Trophoblast cell (in vitro differentiated cells and primary cell): ENCODE data around the gene ELOVL7.

Experiments
- DNase-seq, 2 donors: peaks; one replicate each; pipeline ENCODE4 v3.0.0-alpha.2; 2016
- H2AFZ ChIP-seq: 2 replicates; pipeline ENCODE4 v1.6.1; 2013; ENCODE audit warnings: low read length, moderate library complexity, mild to moderate bottlenecking; ENCODE audit not compliant: insufficient read depth, poor library complexity
- H2AK5ac ChIP-seq: 2 replicates; pipeline ENCODE4 v1.6.1; 2013; ENCODE audit warnings: mild to moderate bottlenecking, low read length
- H2BK120ac ChIP-seq: 2 replicates; pipeline ENCODE4 v1.6.1; 2013; ENCODE audit warnings: low read length, mild to moderate bottlenecking, moderate library complexity; ENCODE audit not compliant: insufficient read depth, poor library complexity
- H2BK12ac ChIP-seq: 2 replicates; pipeline ENCODE4 v1.6.1; 2013; ENCODE audit warnings: mild to moderate bottlenecking, low read length, moderate library complexity
- H2BK5ac ChIP-seq: 2 replicates; pipeline ENCODE4 v1.6.1; 2013; ENCODE audit warnings: low read length, low read depth, moderate library complexity, mild to moderate bottlenecking; ENCODE audit not compliant: poor library complexity
- H3K14ac ChIP-seq: 2 replicates; pipeline ENCODE4 v1.6.1; 2013; ENCODE audit warnings: mild to moderate bottlenecking, low read length
- H3K18ac ChIP-seq: 2 replicates; pipeline ENCODE4 v1.6.1; 2013; ENCODE audit warnings: mild to moderate bottlenecking, low read length
- H3K23ac ChIP-seq: 2 replicates; pipeline ENCODE4 v1.6.1; 2013; ENCODE audit warnings: low read length
- H3K27ac ChIP-seq: 2 replicates; pipeline ENCODE4 v1.5.1; 2013; ENCODE audit warnings: low read depth, mild to moderate bottlenecking, inconsistent platforms, low read length, moderate library complexity
- H3K27me3 ChIP-seq: 2 replicates; pipeline ENCODE4 v1.6.1; 2013; ENCODE audit warnings: inconsistent platforms, mild to moderate bottlenecking, low read length, moderate library complexity; ENCODE audit not compliant: insufficient read depth
- H3K36me3 ChIP-seq, 2 experiments: 1 replicate in 1 of 2; 2 replicates in 1 of 2; pipeline ENCODE4 v1.6.1; 2013; ENCODE audit warnings: low read length in 2 of 2, mild to moderate bottlenecking in 2 of 2, moderate library complexity in 1 of 2; ENCODE audit not compliant: insufficient read depth in 2 of 2, control insufficient read depth in 1 of 2
- H3K4ac ChIP-seq: 2 replicates; pipeline ENCODE4 v1.6.1; 2013; ENCODE audit warnings: low read depth, mild to moderate bottlenecking, low read length, moderate library complexity
- H3K4me1 ChIP-seq, 2 experiments: 1 replicate in 1 of 2; 2 replicates in 1 of 2; pipeline ENCODE4 v1.6.1; 2013; ENCODE audit warnings: low read length in 2 of 2, mild to moderate bottlenecking in 2 of 2, moderate library complexity in 1 of 2; ENCODE audit not compliant: insufficient read depth in 2 of 2, control insufficient read depth in 1 of 2
- H3K4me2 ChIP-seq: 2 replicates; pipeline ENCODE4 v1.6.1; 2013; ENCODE audit warnings: inconsistent platforms, mild to moderate bottlenecking, low read length, moderate library complexity
- H3K4me3 ChIP-seq: 2 replicates; pipeline ENCODE4 v1.5.1; 2013; ENCODE audit warnings: mild to moderate bottlenecking, low read depth, low read length, inconsistent platforms
- H3K79me1 ChIP-seq: one replicate; pipeline ENCODE4 v1.6.1; 2013; ENCODE audit warnings: low read length
- H3K79me2 ChIP-seq: 2 replicates; pipeline ENCODE4 v1.6.1; 2013; ENCODE audit warnings: low read length, mild to moderate bottlenecking; ENCODE audit not compliant: control insufficient read depth, insufficient read depth, poor library complexity
- H3K9ac ChIP-seq: 2 replicates; pipeline ENCODE4 v1.6.1; 2013; ENCODE audit warnings: mild to moderate bottlenecking, low read length
- H3K9me3 ChIP-seq: 2 replicates; pipeline ENCODE4 v1.6.1; 2013; ENCODE audit warnings: low read depth, mild to moderate bottlenecking, control low read depth, inconsistent platforms, low read length; ENCODE audit not compliant: insufficient read depth
- H4K12ac ChIP-seq: 2 replicates; pipeline ENCODE4 v1.6.1; 2013; ENCODE audit warnings: low read depth, mild to moderate bottlenecking, low read length, moderate library complexity
- H4K8ac ChIP-seq: 2 replicates; pipeline ENCODE4 v1.6.1; 2013; ENCODE audit warnings: low read depth, mild to moderate bottlenecking, low read length, moderate library complexity
- H4K91ac ChIP-seq: one replicate; pipeline ENCODE4 v1.6.1; 2013; ENCODE audit warnings: low read depth, mild to moderate bottlenecking, low read length, moderate library complexity
- WGBS: extraction: QIAGEN DNeasy Blood & Tissue Kit; methylation state at CpG from one replicate; pipeline ENCODE4 v1.1.7; 2013; ENCODE audit warnings: missing lambda C conversion rate; ENCODE audit not compliant: insufficient read length, insufficient coverage; ENCODE audit errors: extremely low coverage; 5-methylcytosine and 5-hydroxymethylcytosine counted together

Gene ELOVL7

DNA sequence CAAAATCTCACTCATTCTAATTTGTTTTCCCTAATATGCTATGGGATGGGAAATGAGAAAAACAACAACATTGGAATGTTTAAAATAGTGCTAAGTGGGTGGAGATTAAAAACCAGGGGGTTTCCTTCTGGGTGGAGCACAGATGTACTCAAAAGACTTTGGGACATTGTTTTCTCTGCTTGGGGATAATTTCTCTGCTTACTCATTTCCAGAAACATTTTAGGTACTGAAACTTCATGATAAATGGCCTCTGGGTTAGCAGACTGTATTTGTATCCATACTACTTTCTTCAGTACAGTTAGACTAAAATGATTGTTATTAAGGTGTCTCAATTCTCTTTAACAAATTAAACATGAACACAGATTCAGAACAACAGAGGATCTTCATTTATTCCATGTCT is 17.4 kb downstream of the ELOVL7 start:
- DNase-seq: no peak
- no peak overlapping the region for H3K27ac ChIP-seq
- H3K4me1 ChIP-seq: peaks cover 0 to 3% of the 10 kb centered on the region in 2 experiments
- H3K23ac ChIP-seq: no peak overlapping the region
- H3K27me3 ChIP-seq: no peaks in the 10 kb centered on the region
- H4K12ac ChIP-seq: no peak overlapping the region
- no peaks in the 10 kb centered on the region for H3K36me3 ChIP-seq
- H3K4ac ChIP-seq: no peak overlapping the region
- no peak overlapping the region for H4K8ac ChIP-seq
- no peaks in the 10 kb centered on the region for H3K79me2 ChIP-seq
- H3K9ac ChIP-seq: no peak overlapping the region
- no peak overlapping the region for H2AFZ ChIP-seq
- H3K9me3 ChIP-seq: no peaks in the 10 kb centered on the region
- no peak overlapping the region for H2BK120ac ChIP-seq
- H3K14ac ChIP-seq: no peak overlapping the region
- no peak overlapping the region for H2BK5ac ChIP-seq
- no peak overlapping the region for H4K91ac ChIP-seq
- no peak overlapping the region for H3K18ac ChIP-seq
- no peaks in the 10 kb centered on the region for H3K79me1 ChIP-seq
- no peak overlapping the region for H3K4me2 ChIP-seq
- no peak overlapping the region for H2BK12ac ChIP-seq
- H2AK5ac ChIP-seq: no peak overlapping the region
- no peak overlapping the region for H3K4me3 ChIP-seq

DNA sequence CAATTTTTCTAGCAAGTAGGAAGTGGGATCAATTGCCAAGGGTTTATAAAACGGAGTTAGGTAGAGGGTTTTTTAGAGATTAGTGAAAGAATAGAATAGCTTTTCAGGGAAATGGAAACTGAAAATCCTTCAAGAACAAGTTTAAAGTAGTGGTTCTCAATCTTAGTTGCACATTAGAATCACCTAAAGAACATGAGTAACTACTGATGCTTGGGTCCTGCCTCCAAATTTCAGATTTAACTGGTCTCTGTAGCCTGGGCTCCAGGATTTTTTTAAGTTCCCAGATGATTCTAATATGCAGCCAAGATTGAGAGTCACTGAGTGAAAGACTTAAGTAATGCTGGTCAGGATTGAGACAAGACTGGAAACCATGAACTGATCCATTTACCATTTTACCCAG is 20.5 kb downstream of the ELOVL7 start:
- Histone ChIP-seq H4K8ac (no peak overlapping the region), H3K18ac (no peak overlapping the region), H3K27me3 (no peaks in the 10 kb centered on the region), H3K36me3 (no peaks in the 10 kb centered on the region), H4K91ac (no peak overlapping the region), H3K23ac (no peak overlapping the region), H2BK5ac (no peak overlapping the region), H3K9ac (no peak overlapping the region), H3K79me1 (no peaks in the 10 kb centered on the region), H2BK120ac (no peak overlapping the region), H3K4me2 (no peak overlapping the region), H3K9me3 (no peaks in the 10 kb centered on the region), H3K27ac (no peak overlapping the region), H3K4me1 (peaks cover 0 to 3% of the 10 kb centered on the region in 2 experiments), H2AK5ac (no peak overlapping the region), H3K4me3 (no peak overlapping the region), H3K79me2 (no peaks in the 10 kb centered on the region), H2AFZ (no peak overlapping the region), H3K4ac (no peak overlapping the region), H3K14ac (no peak overlapping the region), H2BK12ac (no peak overlapping the region), H4K12ac (no peak overlapping the region)
- WGBS: 100% methylated on average over 1 of the region's 1 CpG
- DNase-seq: no peak

DNA sequence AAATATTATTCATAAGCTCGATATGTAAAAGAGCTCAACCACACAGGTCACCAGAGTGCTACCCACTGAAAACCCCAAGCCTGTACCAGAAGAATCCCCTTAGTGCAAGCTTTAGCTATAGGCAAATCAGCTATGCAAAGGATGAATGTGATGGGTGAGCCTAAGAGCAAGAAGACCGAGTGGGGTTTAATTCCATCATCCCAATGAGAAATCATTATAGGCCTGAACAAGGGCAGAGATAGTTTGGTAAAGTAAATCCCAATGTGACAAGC is 21.8 kb downstream of the ELOVL7 start:
- Histone ChIP-seq H3K79me2 (no peaks in the 10 kb centered on the region), H3K4ac (no peak overlapping the region), H3K4me1 (peaks cover 0 to 3% of the 10 kb centered on the region in 2 experiments), H3K4me3 (no peak overlapping the region), H2BK120ac (no peak overlapping the region), H4K91ac (no peak overlapping the region), H3K36me3 (no peaks in the 10 kb centered on the region), H4K12ac (no peak overlapping the region), H3K23ac (no peak overlapping the region), H4K8ac (no peak overlapping the region), H3K27me3 (no peaks in the 10 kb centered on the region), H2AFZ (no peak overlapping the region), H3K79me1 (no peaks in the 10 kb centered on the region), H2AK5ac (no peak overlapping the region), H2BK12ac (no peak overlapping the region), H2BK5ac (no peak overlapping the region), H3K27ac (no peak overlapping the region), H3K18ac (no peak overlapping the region), H3K14ac (no peak overlapping the region), H3K4me2 (no peak overlapping the region), H3K9ac (no peak overlapping the region), H3K9me3 (no peaks in the 10 kb centered on the region)
- WGBS: no CpG with 5 or more reads among the region's 2 CpGs
- no peak for DNase-seq

DNA sequence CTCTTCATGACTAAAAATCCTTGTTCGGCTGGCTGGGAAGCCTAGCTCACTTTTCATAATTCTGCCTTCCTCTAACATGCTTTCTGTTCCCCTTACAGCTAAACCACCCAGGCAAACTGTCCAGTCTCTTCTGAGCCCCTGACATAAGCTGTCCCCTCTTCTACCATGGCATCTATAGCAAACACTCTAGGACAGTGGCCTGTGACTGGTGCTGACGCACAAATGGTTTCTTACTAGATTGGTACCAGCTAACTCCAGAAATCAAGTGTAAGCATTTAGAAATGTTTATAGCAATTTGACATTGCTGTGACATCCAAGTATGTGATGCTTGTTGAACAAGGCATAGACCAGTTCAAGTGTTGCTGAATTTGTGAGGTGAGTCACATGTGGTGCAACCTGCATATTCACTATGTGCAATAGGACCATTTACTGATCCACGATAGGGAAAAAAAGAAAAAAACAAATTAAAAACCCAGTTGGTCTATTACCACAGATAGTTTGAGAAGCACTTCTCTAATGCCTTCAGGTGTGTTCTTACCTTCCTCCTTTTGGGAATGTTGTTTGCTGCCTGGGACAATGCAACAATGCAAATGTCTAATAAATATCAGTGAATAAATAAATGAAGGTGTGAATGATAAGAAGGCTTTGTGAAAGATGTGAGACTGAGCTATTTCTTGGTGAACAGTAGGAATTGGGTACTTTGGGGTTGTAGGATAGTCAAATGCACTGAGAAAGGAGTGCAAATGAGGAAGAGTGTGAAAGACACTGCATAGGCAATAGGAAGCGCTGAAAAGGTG is 22.4 kb downstream of the ELOVL7 start:
- H3K79me2 ChIP-seq: no peaks in the 10 kb centered on the region
- H3K14ac ChIP-seq: no peak overlapping the region
- H3K9ac ChIP-seq: no peak overlapping the region
- no peak overlapping the region for H3K4me3 ChIP-seq
- H2AK5ac ChIP-seq: no peak overlapping the region
- no peaks in the 10 kb centered on the region for H3K79me1 ChIP-seq
- H3K4me2 ChIP-seq: no peak overlapping the region
- no peak overlapping the region for H2AFZ ChIP-seq
- DNase-seq: no peak
- no peak overlapping the region for H3K4ac ChIP-seq
- H2BK5ac ChIP-seq: no peak overlapping the region
- H2BK120ac ChIP-seq: no peak overlapping the region
- H3K9me3 ChIP-seq: no peaks in the 10 kb centered on the region
- no peak overlapping the region for H3K18ac ChIP-seq
- no peaks in the 10 kb centered on the region for H3K36me3 ChIP-seq
- no peak overlapping the region for H3K27ac ChIP-seq
- no CpG with 5 or more reads among the region's 4 CpGs for WGBS
- no peaks in the 10 kb centered on the region for H3K27me3 ChIP-seq
- H2BK12ac ChIP-seq: no peak overlapping the region
- H3K4me1 ChIP-seq: peaks cover 0 to 3% of the 10 kb centered on the region in 2 experiments
- peak overlapping the region; percentile 83 for H3K23ac ChIP-seq
- H4K91ac ChIP-seq: no peak overlapping the region
- no peak overlapping the region for H4K12ac ChIP-seq
- H4K8ac ChIP-seq: no peak overlapping the region
